Breast epithelium (tissue), 3 donors: Measurements from ENCODE around the gene ACSM4.

Experiments used
- CTCF ChIP-seq, 3 donors: fragments of 450-650 bp; IDR thresholded peaks; one replicate each; pipeline ENCODE4 v1.5.1; 2016 to 2017; ENCODE audit warnings: antibody characterized with exemption in 3 of 3, mild to moderate bottlenecking in 3 of 3, moderate library complexity in 3 of 3
- POLR2A ChIP-seq: fragments of 450-650 bp; IDR thresholded peaks from one replicate; pipeline ENCODE4 v1.6.1; 2016; ENCODE audit warnings: antibody characterized with exemption, mild to moderate bottlenecking, moderate library complexity
- POLR2AphosphoS5 ChIP-seq, 3 donors: sonication (generic); formaldehyde crosslinking; IDR thresholded peaks; one replicate each; pipeline ENCODE4 v1.6.1; 2017; ENCODE audit warnings: antibody characterized with exemption in 3 of 3

DNA sequence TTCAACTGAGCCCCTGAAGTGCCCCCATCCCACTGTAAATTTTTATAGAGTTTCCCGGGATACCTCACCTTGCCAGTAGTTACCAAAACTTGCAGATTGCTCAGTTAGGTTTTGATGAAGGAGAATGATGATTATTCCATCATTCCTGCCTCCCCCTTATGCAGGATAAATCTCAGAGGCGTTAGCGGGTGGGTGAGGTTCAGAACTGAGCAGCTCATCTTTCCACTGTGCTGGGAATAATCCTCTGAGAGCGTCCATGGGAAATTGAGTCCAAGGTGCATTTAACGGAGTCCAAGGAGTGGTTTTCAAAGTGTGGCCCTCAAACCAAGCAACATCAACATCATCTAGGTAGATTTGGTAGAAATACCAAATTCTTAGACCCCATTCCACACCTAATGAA lies 18.7 kb downstream of the ACSM4 start:
- TF ChIP-seq CTCF (IDR thresholded peaks at IDR 0.05) (no peak), POLR2A (no peak), POLR2AphosphoS5 (IDR thresholded peaks at IDR 0.05) (no peak)
